ENCODE results near the gene RHPN2. TPM values are rescaled to one million over a fixed set of nuclear protein-coding genes. Genes with fewer than 3 reads are reported as not detected.
"Not testable (repeated sequence)": the region's sequence is repeated elsewhere in the genome, so short reads cannot be mapped to it uniquely, and the experiment has no call there.

RHPN2 gene
- total RNA-seq, 2 experiments from 2014 or later: 2.1 to 6.4 TPM

GRCh38 chr19:33040994-33041827 lies 23.5 kb downstream of the RHPN2 start:
- Histone ChIP-seq H3K36me3 (ENCODE audit: insufficient read depth, low read length) (no peaks in the 10 kb centered on the region), H3K4me1 (ENCODE audit: insufficient read depth, low read length, poor library complexity, severe bottlenecking) (no peaks in the 10 kb centered on the region), H2AFZ (ENCODE audit: low read length) (no peak overlapping the region), H3K9me3 (ENCODE audit: low read length) (no peaks in the 10 kb centered on the region), H3K4me3 (ENCODE audit: low read depth, low read length, poor library complexity, severe bottlenecking) (no peak overlapping the region), H3K27ac (ENCODE audit: low read depth, low read length, poor library complexity, severe bottlenecking) (no peak overlapping the region), H4K20me1 (ENCODE audit: insufficient read depth, low read length) (no peaks in the 10 kb centered on the region), H3K9me2 (ENCODE audit: insufficient read depth, low read length) (no peaks in the 10 kb centered on the region), H3K4me2 (ENCODE audit: low read length) (no peak overlapping the region), H3K79me2 (ENCODE audit: insufficient read depth, low read depth, low read length) (no peaks in the 10 kb centered on the region)
- CTCF ChIA-PET (ENCODE audit: unreplicated experiment): no interaction called here
- no TSS peak for BruUV-seq (replicated peaks)
- intact Hi-C loops (cut with micrococcal nuclease; ENCODE audit: unreplicated experiment): no loop called here
- TF ChIP-seq CTCF (conservative IDR thresholded peaks at IDR 0.05; ENCODE audit: low read length) (no peak), EZH2phosphoT487 (IDR thresholded peaks at IDR 0.05; ENCODE audit: borderline replicate concordance, low read depth, low read length) (no peak)
- DNase-seq (ENCODE audit: low spot score): no peak
- POLR2A ChIA-PET: no interaction called here

- no peak overlapping the region for H2AFZ ChIP-seq (ENCODE audit: low read length)
- H3K9me2 ChIP-seq (ENCODE audit: insufficient read depth, low read length): no peaks in the 10 kb centered on the region
- no peaks in the 10 kb centered on the region for H3K79me2 ChIP-seq (ENCODE audit: insufficient read depth, low read depth, low read length)
- H3K9me3 ChIP-seq (ENCODE audit: low read length): no peaks in the 10 kb centered on the region
- TF ChIP-seq CTCF (conservative IDR thresholded peaks at IDR 0.05; ENCODE audit: low read length) (no peak), EZH2phosphoT487 (IDR thresholded peaks at IDR 0.05; ENCODE audit: borderline replicate concordance, low read depth, low read length) (no peak)
- no peak overlapping the region for H3K27ac ChIP-seq (ENCODE audit: low read depth, low read length, poor library complexity, severe bottlenecking)
- no peaks in the 10 kb centered on the region for H4K20me1 ChIP-seq (ENCODE audit: insufficient read depth, low read length)
- CTCF ChIA-PET (ENCODE audit: unreplicated experiment): no interaction called here
- intact Hi-C loops (cut with micrococcal nuclease; ENCODE audit: unreplicated experiment): no loop called here
- no peaks in the 10 kb centered on the region for H3K36me3 ChIP-seq (ENCODE audit: insufficient read depth, low read length)
- H3K4me1 ChIP-seq (ENCODE audit: insufficient read depth, low read length, poor library complexity, severe bottlenecking): no peaks in the 10 kb centered on the region
- no TSS peak for BruUV-seq (replicated peaks)
- no peak overlapping the region for H3K4me2 ChIP-seq (ENCODE audit: low read length)
- POLR2A ChIA-PET: interaction anchor here (0.6 to 0.7 kb wide), 2 partner anchors 126 to 603 kb away, joined by 3 read pairs; no protein-coding TSS in a partner anchor
- no peak for DNase-seq (ENCODE audit: low spot score)
- H3K4me3 ChIP-seq (ENCODE audit: low read depth, low read length, poor library complexity, severe bottlenecking): no peak overlapping the region
Measured at GRCh38 chr19:33039815-33040214, 24.9 kb downstream of the RHPN2 start.

GRCh38 chr19:33039108-33039599 lies 25.5 kb downstream of the RHPN2 start:
- TF ChIP-seq EZH2phosphoT487 (IDR thresholded peaks at IDR 0.05; ENCODE audit: borderline replicate concordance, low read depth, low read length): no peak
- TF ChIP-seq CTCF (conservative IDR thresholded peaks at IDR 0.05; ENCODE audit: low read length): no peak
- POLR2A ChIA-PET: interaction anchor here (0.5 to 0.7 kb wide), 3 partner anchors 40 to 603 kb away, joined by 3 to 8 read pairs (median 3); no protein-coding TSS in a partner anchor
- H3K4me2 ChIP-seq (ENCODE audit: low read length): no peak overlapping the region
- H4K20me1 ChIP-seq (ENCODE audit: insufficient read depth, low read length): no peaks in the 10 kb centered on the region
- H2AFZ ChIP-seq (ENCODE audit: low read length): no peak overlapping the region
- CTCF ChIA-PET (ENCODE audit: unreplicated experiment): no interaction called here
- intact Hi-C loops (cut with micrococcal nuclease; ENCODE audit: unreplicated experiment): no loop called here
- H3K9me2 ChIP-seq (ENCODE audit: insufficient read depth, low read length): no peaks in the 10 kb centered on the region
- H3K27ac ChIP-seq (ENCODE audit: low read depth, low read length, poor library complexity, severe bottlenecking): no peak overlapping the region
- DNase-seq (ENCODE audit: low spot score): no peak
- H3K79me2 ChIP-seq (ENCODE audit: insufficient read depth, low read depth, low read length): no peaks in the 10 kb centered on the region
- BruUV-seq (replicated peaks): no TSS peak
- H3K4me3 ChIP-seq (ENCODE audit: low read depth, low read length, poor library complexity, severe bottlenecking): no peak overlapping the region
- no peaks in the 10 kb centered on the region for H3K9me3 ChIP-seq (ENCODE audit: low read length)
- H3K36me3 ChIP-seq (ENCODE audit: insufficient read depth, low read length): no peaks in the 10 kb centered on the region
- H3K4me1 ChIP-seq (ENCODE audit: insufficient read depth, low read length, poor library complexity, severe bottlenecking): no peaks in the 10 kb centered on the region

GRCh38 chr19:33037168-33038025 lies 27.3 kb downstream of the RHPN2 start:
- POLR2A ChIA-PET: interaction anchor here (0.7 kb wide), 1 partner anchor 52 kb away, joined by 3 read pairs; no protein-coding TSS in a partner anchor
- H3K4me3 ChIP-seq (ENCODE audit: low read depth, low read length, poor library complexity, severe bottlenecking); CTCF ChIA-PET (ENCODE audit: unreplicated experiment): not testable (repeated sequence)

More at GRCh38 chr19:33037168-33038025, 27.3 kb downstream of the RHPN2 start:
- H3K27ac ChIP-seq (ENCODE audit: low read depth, low read length, poor library complexity, severe bottlenecking); H3K4me2 ChIP-seq (ENCODE audit: low read length); intact Hi-C loops (cut with micrococcal nuclease; ENCODE audit: unreplicated experiment); H3K4me1 ChIP-seq (ENCODE audit: insufficient read depth, low read length, poor library complexity, severe bottlenecking); H3K9me3 ChIP-seq (ENCODE audit: low read length); H2AFZ ChIP-seq (ENCODE audit: low read length); H3K9me2 ChIP-seq (ENCODE audit: insufficient read depth, low read length); DNase-seq (ENCODE audit: low spot score); H3K36me3 ChIP-seq (ENCODE audit: insufficient read depth, low read length); H4K20me1 ChIP-seq (ENCODE audit: insufficient read depth, low read length); BruUV-seq (replicated peaks); H3K79me2 ChIP-seq (ENCODE audit: insufficient read depth, low read depth, low read length): not testable (repeated sequence)
